Stimulated activated CD4-positive, alpha-beta T cell treated with anti-CD3 and anti-CD28 coated beads, Interleukin-2, amount 100 ng/mL, for 48 hours (primary cell): ENCODE measurements around the gene TMSB4X.
A peak's percentile ranks its signal among the peaks of the same experiment; 100 is the strongest.
"Not testable (repeated sequence)": the region's sequence is repeated elsewhere in the genome, so short reads cannot be mapped to it uniquely, and the experiment has no call there.

Source experiments
- DNase-seq, 2 donors: peaks; one replicate each; pipeline ENCODE4 v3.0.0-alpha.2; 2020

TMSB4X gene

GRCh38 chrX:12997906-12998687 lies 23.2 kb downstream of the TMSB4X start:
- no peak for DNase-seq

DNA sequence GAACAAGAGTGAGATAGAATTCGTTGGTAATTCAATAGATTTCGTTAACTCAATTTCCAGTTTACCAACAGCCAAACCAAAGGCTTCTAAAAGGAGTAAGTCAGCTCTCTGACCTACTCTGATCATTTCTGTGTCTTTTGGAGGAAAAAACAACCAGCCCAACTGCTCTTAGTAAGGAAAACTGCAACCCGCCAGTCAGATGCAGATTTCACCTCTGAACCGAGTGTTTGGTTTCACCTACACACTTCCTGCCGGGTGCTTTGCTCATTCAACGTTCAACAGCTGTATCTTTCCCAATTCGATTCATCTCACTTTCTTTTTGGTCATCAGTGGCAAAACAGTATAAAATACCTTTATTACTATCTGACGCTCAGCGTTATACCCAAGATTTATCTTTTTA lies 24.5 kb downstream of the TMSB4X start:
- DNase-seq = peak in 1 of 2 donors; percentile 43

DNA sequence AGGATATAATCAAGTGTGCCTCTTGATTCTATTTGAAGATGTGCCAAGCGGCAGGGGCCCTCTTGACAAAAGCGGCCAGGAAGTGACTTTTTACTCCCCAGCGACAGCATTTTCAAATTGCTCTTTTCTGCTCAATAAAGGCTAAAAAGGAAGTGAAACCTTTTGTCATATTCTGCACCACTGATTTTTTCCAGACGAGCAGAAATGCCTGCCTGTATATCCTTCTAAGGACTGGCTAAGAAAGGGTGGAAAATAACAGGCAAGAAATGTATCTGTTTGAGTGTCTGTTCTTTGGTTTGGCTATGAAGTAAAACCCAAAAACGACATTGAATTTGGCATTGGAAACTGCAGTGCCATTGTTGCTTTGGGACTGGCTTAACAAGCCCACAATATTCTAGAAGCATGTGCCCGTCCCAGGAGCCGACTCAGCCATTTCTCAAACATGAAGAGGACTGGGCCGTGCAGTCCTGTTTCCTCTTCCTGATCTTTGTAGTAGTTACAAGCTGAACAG lies 25.4 kb downstream of the TMSB4X start:
- DNase-seq = no peak

- DNase-seq = no peak
Measured at GRCh38 chrX:13001097-13001496, 26.2 kb downstream of the TMSB4X start.

DNA sequence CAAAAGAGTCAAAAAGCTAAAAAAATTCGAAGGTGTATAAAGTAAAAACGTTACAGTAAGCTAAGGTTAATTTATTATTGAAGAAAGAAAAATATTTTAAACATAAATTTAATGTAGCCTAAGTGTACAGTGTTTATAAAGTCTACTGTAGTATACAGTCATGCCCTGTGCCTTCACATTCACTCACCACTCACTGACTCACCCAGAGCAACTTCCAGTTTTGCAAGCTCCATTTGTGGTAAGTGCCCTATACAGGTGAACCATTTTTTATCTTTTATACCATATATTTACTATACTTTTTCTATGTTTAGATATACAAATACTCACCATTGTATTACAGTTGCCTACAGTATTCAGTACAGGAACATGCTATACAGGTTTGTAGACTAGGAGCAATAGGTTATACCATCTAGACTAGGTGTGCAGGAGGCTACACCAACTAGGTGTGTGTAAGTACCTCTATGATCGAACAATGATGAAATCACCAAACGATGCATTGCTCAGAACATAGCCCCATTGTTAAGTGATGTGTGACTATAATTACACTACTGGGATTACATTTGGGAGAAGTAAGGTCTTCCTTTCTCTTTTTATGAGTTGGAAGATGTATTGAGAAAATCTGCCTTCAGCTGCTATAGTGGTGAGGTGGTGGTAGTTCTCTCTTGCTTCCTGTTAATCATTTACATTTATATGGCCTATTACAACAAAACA lies 27.2 kb downstream of the TMSB4X start:
- no peak for DNase-seq

- no peak for DNase-seq
Measured at GRCh38 chrX:13005661-13006473, 31.0 kb downstream of the TMSB4X start.

GRCh38 chrX:13007519-13008188 lies 32.7 kb downstream of the TMSB4X start:
- DNase-seq = no peak

GRCh38 chrX:13008189-13008533 lies 33.3 kb downstream of the TMSB4X start:
- DNase-seq = no peak

GRCh38 chrX:13008851-13009250 lies 33.9 kb downstream of the TMSB4X start:
- DNase-seq = no peak

GRCh38 chrX:13009273-13009672 lies 34.4 kb downstream of the TMSB4X start:
- no peak for DNase-seq

GRCh38 chrX:13009844-13010243 lies 34.9 kb downstream of the TMSB4X start:
- no peak for DNase-seq

- no peak for DNase-seq
Measured at GRCh38 chrX:13010546-13010945, 35.6 kb downstream of the TMSB4X start.

- DNase-seq = no peak
Measured at GRCh38 chrX:13013363-13014110, 38.6 kb downstream of the TMSB4X start.

DNA sequence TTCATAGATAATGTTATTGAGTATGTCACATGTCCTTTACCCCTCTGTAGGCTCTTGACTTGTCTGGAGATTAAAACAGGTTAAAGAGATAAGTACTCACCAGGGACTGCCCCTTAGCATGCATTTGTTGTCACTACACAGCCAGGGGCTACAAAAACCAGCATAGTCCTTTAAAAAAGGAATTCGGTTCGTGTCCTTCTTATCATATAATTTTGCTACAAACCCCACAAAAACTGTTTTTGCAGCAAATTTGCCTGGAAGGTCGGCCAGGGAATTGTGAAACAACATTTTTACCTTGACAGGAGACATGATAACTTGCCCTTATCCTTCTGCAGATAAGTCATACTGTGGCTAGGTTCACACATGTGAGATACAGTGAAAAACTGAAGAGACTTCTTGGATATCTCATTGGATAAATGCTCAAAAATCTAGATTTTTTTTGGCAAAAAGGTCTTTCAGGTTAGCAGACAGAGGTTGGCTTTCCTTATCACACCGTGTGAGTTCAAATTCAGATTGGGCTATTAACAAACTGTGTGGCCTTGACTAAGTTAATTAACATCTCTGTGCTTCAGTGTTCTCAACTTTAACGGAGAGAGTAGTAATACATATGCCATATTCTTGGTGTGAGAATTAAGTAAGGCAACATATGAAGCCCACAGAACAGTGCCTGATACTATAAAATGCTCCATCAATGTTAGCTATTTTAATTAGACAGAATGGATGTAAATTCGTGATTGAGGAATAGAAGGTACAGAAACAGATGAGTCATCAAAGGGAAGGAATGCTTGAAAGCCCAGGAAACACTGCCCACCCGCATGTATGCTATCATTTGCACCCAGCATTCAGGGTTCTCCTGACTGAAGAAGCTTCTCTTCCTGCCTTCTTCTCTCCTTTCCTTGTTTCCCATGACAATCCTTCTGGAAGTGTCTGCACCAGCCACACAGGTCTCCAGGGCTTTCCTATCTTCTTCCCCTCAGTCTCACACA lies 39.5 kb downstream of the TMSB4X start:
- no peak for DNase-seq

DNA sequence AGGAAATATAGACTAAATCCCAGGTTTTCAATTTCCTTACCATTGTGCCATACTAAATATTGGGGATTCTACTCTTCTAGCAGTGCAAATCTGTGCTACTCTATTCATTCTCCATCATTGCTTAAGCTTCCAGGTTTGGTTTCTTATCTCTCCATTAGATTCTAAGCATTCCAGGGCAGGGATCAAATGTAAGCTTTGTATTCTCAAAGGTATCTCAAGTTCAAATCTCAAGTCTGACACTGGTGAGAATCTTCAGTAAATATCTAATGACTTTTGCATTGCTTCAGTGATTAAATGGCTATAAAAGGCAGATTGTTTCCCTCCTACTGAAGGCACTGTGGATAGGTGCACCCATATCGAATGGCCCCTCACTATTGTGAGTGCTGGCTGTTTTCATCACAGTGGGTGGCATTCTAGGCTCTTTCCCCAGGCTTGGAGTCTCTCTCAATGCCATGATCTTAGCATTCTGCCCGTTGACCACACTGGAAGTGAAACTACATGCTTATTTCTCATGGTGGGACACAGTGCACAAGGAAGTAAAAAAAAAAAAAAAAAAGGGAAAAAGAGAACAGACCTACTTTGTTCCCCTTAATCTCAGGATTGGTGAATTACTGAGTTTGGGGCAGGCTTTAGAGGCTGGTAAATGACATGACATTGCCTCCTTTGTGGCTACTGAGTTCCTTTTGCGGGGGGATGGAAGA lies 40.8 kb downstream of the TMSB4X start:
- DNase-seq = no peak

DNA sequence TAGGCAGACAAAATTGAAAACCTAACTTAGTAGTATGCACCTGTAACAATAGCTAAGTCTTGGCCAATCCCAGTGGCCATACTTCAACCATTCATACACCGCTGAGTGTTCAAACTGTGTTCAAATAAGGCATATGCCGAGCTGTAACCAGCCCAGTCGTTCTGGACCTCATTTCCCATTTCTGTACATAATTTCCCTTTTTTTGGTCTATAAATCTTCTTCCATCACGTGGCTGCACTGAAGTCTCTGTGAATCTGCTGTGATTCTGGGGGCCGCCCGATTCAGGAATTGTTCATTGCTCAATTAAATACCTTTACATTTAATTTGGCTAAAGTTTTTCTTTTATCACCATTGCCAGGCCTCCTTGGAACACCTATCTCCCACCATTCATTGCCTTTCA lies 41.8 kb downstream of the TMSB4X start:
- not testable (repeated sequence) for DNase-seq

- no peak for DNase-seq
Measured at GRCh38 chrX:13022926-13023325, 48.0 kb downstream of the TMSB4X start.

DNA sequence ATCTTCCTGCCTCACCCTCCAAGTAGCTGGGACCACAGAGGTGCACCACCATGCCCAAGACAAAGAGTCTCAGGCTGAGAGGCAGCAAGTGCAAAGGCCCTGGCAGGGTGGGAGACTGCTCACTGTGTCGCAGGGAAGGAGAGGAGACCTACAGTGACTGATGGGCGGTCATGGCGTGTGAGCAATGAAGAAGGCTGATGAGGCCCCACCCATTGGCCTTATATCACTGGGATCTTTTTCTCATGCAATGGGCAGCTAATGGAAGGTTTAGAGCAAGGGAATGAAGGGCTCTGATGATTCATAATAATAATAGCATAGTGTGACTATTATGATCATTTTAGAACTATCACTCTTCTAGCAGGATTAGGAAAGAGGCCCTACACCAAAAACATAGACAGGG lies 48.7 kb downstream of the TMSB4X start:
- no peak for DNase-seq

DNA sequence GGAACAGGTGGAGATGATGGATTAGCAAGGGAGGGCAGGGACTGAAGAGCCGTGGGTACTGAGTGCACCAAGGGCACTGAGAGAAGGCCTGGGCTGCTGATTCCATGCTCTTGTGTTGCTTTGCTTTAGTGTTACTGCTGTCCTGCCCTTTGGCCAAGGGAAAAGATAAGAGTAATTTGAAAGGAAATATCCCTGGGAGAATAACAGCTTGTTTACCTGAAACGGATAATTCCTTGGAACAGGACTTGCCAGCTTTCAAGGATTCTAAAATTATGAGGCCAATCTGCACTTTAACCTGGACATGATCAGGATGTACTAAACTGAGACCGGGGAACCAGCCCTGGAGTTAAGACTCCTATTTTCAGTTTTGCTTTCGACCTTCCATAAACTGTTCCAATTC lies 49.1 kb downstream of the TMSB4X start:
- DNase-seq = no peak

DNA sequence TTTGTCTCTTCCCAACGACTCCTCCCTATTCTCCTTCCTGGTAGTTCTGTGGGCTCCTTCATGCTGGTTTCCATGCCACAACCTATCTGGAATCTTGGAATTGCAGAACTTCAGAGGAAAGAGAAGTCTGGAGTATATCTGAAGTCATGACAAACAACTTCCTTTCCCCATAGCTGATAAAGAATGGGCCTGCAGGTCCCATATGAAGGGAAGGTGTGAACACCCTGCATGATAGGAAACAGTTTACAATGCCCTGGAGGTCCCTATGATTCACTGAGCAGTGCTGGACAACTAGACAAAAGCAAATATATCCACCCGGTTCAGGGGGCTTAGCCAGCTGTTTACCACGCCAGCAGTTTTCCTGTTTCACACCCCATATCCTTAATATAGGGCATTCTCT lies 50.1 kb downstream of the TMSB4X start:
- DNase-seq = no peak
